Choroid plexus epithelial cell (primary cell): ENCODE data around the gene ETFA.

Experiments used
- DNase-seq: peaks from one replicate; pipeline ENCODE4 v3.0.0-alpha.2; 2010; ENCODE audit warnings: low read depth
- H3K4me3 ChIP-seq: 2 replicates; pipeline ENCODE4 v1.5.1; 2011; ENCODE audit warnings: low read depth, mild to moderate bottlenecking, control low read depth, low read length, moderate library complexity
- TF ChIP-seq, protein P1 (sequence below): conservative IDR thresholded peaks from 2 replicates; pipeline ENCODE4 v1.5.1; 2011; ENCODE audit warnings: low read depth, mild to moderate bottlenecking, control low read depth, inconsistent platforms, low read length, moderate library complexity

ETFA gene

DNA sequence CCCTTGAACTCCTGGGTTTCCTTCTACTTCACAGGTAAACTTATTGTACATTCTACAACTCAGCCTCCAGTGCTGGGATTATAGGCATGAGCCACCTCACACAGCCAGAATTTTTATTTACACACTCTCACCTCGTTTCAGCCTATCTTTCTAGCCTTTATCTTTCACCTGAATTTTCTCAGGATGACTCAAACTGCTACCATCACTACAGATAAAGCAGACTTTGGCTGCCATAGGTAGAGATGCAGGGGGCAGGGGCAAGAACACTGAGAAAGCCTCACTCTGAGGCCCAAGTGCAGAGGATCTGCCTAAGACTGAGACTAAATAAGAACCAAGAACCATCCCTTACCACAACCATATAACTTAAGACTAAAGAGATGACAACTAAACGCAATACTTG lies 59.0 kb downstream of the ETFA start:
- TF ChIP-seq, protein P1, sequence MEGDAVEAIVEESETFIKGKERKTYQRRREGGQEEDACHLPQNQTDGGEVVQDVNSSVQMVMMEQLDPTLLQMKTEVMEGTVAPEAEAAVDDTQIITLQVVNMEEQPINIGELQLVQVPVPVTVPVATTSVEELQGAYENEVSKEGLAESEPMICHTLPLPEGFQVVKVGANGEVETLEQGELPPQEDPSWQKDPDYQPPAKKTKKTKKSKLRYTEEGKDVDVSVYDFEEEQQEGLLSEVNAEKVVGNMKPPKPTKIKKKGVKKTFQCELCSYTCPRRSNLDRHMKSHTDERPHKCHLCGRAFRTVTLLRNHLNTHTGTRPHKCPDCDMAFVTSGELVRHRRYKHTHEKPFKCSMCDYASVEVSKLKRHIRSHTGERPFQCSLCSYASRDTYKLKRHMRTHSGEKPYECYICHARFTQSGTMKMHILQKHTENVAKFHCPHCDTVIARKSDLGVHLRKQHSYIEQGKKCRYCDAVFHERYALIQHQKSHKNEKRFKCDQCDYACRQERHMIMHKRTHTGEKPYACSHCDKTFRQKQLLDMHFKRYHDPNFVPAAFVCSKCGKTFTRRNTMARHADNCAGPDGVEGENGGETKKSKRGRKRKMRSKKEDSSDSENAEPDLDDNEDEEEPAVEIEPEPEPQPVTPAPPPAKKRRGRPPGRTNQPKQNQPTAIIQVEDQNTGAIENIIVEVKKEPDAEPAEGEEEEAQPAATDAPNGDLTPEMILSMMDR = no peak
- DNase-seq = no peak
- H3K4me3 ChIP-seq = no peak overlapping the region

DNA sequence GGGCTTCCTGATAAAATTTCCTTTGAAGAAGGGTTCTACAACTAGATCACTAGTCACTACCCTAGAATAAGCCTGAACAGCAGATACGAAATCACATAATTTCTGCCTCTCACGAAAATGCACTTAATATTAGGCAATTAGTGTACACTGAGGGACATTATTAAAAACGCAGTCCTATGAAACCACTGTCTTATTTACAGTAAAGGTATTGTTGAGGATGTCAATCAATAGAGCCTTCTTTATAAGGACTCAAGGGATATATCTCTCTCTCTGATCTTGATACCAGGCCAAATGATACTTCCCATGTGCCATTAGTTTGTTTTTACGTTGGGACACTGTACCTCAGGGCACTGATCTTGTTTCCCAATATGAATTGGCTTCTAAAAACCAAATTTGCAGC lies 59.6 kb downstream of the ETFA start:
- no peak for DNase-seq
- H3K4me3 ChIP-seq = no peak overlapping the region
- TF ChIP-seq, protein P1 = no peak

DNA sequence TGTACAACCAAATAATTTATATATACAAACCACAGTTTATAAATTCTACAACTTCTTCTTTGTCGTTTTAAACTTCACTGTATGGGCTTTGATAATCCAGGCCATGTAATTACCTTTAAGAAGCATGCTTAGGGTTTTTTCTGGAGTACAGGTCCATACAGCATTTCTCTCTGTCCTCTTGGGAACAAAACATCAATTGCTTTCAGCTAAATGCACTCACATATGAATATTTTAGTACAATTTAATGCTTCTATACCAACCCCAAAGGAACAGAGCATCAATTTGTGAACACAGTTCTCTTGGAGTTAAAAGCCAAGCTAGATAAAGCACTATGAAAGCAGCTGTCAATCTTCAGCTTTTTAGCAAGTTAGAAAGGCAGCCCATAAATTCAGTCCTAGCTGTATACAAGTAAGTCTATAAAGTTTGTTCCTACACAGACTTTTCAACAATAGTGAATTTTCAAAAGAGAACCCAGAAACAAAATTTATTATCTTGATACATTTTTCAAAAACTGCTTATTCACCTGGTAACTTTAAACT lies 66.1 kb downstream of the ETFA start:
- TF ChIP-seq, protein P1 = no peak
- no peak for DNase-seq
- no peak overlapping the region for H3K4me3 ChIP-seq

DNA sequence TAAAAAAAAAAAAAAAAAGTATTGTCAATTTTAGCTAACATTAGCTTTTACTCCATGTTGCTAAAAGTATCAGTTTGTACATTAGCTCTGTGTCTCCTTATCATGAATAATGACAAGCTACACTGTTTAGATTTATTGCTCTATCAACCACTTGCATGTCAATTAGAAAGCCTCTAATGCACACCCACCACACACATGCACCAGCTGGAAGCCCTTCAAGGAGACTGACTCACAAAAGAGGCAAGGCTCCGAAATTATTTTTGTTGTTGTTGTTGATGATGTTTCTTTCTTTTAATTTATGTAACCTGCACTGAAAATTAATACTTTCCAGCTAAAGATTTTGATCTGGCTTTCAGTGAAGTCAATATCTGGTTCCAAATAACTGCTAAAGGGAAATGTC lies 71.5 kb downstream of the ETFA start:
- TF ChIP-seq, protein P1 = no peak
- no peak for DNase-seq
- no peak overlapping the region for H3K4me3 ChIP-seq

DNA sequence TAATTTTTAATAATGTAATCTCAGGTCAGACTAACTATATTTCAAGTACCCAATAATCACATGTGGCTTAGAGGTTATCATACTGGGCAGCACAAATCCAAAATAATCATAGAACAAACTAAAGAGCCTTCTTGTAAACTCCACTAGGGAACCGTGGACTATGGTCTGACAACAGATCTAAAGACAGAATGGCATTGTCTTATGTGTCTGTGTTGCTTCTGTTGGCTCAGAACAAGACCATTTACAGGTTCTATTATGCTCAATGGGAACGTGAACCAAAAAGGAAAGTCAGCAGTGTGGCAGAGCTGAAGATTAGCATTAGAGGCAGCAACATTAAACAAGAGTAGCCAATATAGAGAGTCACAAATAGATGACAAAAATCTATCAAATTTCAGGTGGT lies 74.9 kb downstream of the ETFA start:
- TF ChIP-seq, protein P1 = no peak
- no peak overlapping the region for H3K4me3 ChIP-seq

DNA sequence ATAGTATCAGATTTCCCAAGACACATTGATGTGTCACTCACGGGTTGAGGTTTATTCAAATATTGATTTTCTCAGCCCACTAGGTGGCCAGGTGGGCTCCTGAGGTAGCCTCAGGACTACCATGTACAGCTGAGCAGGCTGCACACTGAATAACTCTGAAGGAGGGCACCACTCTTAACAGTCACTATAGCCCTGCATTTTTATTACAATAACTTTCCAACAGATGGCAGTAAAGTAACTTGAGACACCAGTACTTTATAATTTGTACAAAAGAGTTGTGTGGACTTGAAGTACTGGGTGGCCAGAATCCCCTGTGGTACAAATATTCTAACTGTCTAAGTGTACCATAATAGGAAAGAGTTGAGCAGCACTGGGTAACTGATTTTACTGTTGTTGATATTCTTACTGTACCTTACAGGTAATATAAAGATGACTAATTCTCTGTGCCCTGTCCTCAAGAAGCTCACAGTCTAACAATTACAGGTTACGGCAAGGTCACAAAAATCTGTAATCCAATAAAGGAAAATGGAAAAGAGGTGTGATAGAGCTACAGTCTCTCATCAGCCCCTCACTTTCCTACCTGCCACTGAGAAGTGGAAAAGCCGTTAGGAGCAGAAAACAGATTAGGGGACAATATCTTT lies 76.0 kb downstream of the ETFA start:
- DNase-seq = peak; percentile 74
- TF ChIP-seq, protein P1 = peak; percentile 52
- H3K4me3 ChIP-seq = no peak overlapping the region

More for the DNA sequence above, 74.9 kb downstream of the ETFA start:
- DNase-seq = no peak

DNA sequence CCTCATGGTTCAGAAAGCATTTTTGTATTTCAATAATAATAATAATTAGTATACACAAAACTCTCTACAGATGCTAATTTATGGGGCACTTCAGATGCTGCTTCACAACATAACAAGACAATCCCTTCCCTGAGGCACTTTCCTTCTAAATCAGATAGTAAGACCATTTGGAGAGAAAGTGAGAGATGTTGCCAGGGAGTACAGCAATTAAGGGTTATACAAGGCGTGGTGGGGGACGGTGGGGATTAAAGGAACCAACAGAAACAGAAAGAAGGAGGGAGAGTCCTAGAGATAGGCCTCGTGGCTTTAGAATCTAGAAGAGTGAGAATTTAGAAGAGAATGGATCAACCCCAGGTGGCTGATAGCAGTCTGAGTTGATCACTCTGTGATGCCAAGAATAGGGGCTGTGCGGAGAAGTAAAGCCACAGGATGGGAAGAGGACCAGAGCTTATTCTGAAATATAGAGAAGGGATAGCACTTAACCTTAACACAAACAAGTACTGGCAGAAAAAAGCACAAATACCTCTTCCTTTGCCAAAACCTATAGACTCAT lies 76.9 kb downstream of the ETFA start:
- no peak overlapping the region for H3K4me3 ChIP-seq
- DNase-seq = no peak
- TF ChIP-seq, protein P1 = no peak
